T-helper 1 cell treated with Interleukin-12 subunit alpha and Interleukin-12 subunit beta and Interleukin-4 antibody, amounts not matched to agents 30 μg/mL and 1 μg/mL, for 36 hours (primary cell): ENCODE data around the gene NDUFA3.
"Not testable (repeated sequence)": the region's sequence is repeated elsewhere in the genome, so short reads cannot be mapped to it uniquely, and the experiment has no call there.

Source experiments
- H3K27ac Mint-ChIP-seq: one replicate; pipeline ENCODE4 v1.8.0; 2021; ENCODE audit warnings: mild to moderate bottlenecking, mixed read lengths
- H3K27me3 Mint-ChIP-seq: one replicate; pipeline ENCODE4 v1.8.0; 2021; ENCODE audit warnings: low read depth, mixed read lengths
- H3K36me3 Mint-ChIP-seq: one replicate; pipeline ENCODE4 v1.8.0; 2021; ENCODE audit warnings: low read depth, mixed read lengths
- H3K4me1 Mint-ChIP-seq: one replicate; pipeline ENCODE4 v1.8.0; 2021; ENCODE audit warnings: low read depth, mixed read lengths
- H3K4me3 Mint-ChIP-seq: one replicate; pipeline ENCODE4 v1.8.0; 2021; ENCODE audit warnings: mild to moderate bottlenecking, moderate library complexity, mixed read lengths
- H3K9me3 Mint-ChIP-seq: one replicate; pipeline ENCODE4 v1.8.0; 2021; ENCODE audit warnings: mixed read lengths

The NDUFA3 gene

DNA sequence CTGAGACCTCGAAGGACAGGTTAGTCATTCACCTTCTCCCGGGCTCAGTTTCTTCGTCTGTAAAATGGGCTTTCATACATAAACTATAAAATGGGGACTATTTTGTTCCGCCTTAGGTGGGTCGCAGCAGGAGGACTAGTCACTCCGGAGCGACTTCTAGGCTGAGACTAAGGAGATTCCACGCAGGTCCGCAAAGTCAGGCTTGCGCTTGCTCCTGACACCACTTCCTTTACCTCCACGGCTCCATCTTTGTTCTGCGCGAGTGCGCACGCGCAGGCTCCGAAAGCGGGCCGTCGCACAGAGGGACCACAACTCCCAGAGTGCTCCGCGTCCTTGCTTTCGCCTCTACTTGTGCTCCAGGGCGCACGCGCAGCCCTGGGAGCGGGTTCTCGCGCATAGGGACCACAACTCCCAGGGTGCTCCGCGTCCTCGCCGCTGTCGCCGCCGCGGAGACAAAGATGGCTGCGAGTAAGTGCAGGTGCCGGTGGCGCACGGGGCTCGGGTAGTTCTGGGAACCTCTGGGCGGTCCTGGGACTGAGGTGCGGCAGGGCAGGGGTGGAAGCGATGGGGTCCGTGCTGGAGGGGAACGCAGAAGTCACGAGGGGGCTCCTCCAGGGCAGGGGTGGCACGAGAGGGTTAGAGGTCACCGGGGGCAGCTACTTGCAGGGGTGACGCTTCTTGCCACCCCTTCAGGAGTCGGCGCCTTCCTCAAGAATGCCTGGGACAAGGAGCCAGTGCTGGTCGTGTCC is at the start of gene NDUFA3:
TSS of gene NDUFA3 (plus strand) at position 435 of the 749 bp plus-strand sequence. CDS start at position 459, 24 bp downstream.
- Mint-ChIP-seq H3K4me3 (peak within 1 kb of the TSS; percentile 97), H3K27me3 (no peaks in the 10 kb centered on the region), H3K27ac (peak within 1 kb of the TSS; percentile 92), H3K36me3 (peaks cover 15% of the 10 kb centered on the region), H3K9me3 (no peaks in the 10 kb centered on the region), H3K4me1 (peaks cover 15% of the 10 kb centered on the region)

DNA sequence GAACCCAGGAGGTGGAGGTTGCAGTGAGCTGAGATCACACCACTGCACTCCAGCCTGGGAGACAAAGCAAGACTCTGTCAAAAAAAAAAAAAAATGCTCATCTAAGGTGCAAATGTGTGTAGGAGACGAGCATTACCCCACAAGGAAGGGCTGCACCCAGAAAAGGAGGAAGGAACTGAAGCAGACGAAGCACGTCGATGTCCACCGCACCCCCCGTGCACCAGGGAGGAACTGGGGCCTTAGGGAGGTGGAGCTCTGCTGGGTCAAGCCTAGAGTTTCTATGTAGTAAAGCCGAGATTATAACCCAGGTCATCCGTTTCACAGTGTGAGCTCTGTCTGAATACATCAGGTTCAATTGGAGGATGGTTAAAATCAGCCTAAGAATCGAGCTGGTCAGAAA is 40.0 kb upstream of the NDUFA3 start:
- Mint-ChIP-seq H3K27ac (no peak overlapping the region), H3K9me3 (no peaks in the 10 kb centered on the region), H3K4me1 (no peaks in the 10 kb centered on the region), H3K36me3 (no peaks in the 10 kb centered on the region), H3K27me3 (peaks cover 16% of the 10 kb centered on the region), H3K4me3 (no peak overlapping the region)

DNA sequence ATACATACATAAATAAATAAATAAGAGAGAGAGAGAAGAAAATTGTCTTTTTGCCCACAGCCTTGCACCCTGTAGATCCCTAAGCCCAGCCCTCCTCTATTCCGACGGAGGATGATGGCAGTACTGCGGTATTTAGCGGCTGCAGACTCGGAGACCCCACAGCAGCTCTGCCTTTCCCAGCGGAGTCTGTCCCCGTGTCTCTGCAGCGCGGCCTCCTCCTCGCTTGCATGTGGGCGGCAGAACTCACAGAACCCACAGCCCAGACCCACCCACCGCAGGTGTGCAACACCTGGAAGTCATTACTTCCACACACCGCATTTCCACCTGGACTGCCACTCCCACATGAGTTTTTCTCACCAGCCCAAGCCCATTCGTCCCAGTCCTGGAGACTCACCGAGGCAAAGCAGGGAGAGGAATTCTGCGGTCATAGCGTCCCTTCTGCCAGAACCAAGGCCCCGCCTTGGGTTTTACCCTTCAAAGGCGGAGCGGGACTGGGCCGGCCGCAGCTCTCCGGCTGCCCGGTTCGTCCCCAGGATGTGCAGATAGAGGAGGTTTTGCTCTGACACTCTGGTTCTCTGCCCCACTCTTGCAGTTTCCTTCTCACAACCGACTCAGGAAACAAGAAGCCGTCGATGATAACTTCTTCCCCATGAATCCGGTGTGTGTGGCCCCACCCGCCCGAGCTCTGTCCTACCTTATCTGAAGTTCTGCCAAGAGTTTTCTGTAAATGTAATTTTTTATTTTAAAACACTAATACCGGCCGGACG is 39.1 kb upstream of the NDUFA3 start, which contains the start of gene VSTM1:
TSS of gene VSTM1 (minus strand) at position 548 of the 767 bp plus-strand sequence. CDS start at position 428, 120 bp downstream.
- Mint-ChIP-seq H3K27me3 (peaks cover 16% of the 10 kb centered on the region), H3K36me3 (no peaks in the 10 kb centered on the region), H3K27ac (no peak within 1 kb of the TSS)

DNA sequence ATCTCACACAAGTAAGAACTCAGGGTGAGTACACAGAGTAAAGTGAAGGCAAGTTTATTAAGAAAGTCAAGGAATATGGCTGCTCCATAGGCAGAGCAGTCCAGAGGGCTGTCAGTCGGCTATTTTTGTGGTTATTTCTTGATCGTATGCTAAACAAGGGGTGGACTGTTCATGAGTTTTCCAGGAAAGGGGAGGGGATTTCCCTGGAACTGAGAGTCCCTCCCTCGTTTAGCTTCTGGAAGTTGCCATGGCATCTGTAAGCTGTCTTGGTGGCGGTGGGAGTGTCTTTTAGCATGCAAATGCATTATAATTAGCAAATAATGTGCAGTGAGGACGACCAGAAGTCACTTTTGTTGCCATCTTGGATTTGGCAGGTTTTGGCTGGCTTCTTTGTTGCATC is 33.2 kb upstream of the NDUFA3 start:
- H3K27me3 Mint-ChIP-seq, result peaks cover 5% of the 10 kb centered on the region
- no peak overlapping the region for H3K27ac Mint-ChIP-seq
- no peak overlapping the region for H3K4me3 Mint-ChIP-seq
- H3K36me3 Mint-ChIP-seq, result no peaks in the 10 kb centered on the region
- H3K9me3 Mint-ChIP-seq, result no peaks in the 10 kb centered on the region
- H3K4me1 Mint-ChIP-seq, result no peaks in the 10 kb centered on the region

More for the DNA sequence above, 39.1 kb upstream of the NDUFA3 start, which contains the start of gene VSTM1:
- Mint-ChIP-seq H3K4me3 (no peak within 1 kb of the TSS), H3K4me1 (no peaks in the 10 kb centered on the region), H3K9me3 (no peaks in the 10 kb centered on the region)

DNA sequence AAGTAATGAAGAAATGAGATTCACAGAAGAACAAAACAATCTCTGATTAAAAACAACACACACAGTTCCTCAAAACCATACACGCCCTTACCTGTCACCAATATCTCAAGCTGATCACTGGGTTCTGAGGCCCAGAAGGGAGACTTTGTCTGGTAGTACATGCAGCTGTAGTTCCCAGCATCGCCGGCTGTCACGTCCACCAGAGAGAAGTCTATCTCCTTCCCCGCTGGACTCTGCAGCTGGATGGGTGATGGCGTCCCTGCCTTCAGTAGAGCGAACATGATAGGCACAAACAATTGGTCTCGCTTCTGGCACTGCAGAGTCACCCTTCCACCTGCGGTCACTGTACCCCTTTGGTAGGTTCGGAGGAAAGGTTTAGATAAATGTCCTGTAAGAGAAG is 28.8 kb upstream of the NDUFA3 start:
- H3K4me1 Mint-ChIP-seq, result no peaks in the 10 kb centered on the region
- no peaks in the 10 kb centered on the region for H3K27me3 Mint-ChIP-seq
- no peaks in the 10 kb centered on the region for H3K9me3 Mint-ChIP-seq
- no peak overlapping the region for H3K27ac Mint-ChIP-seq
- no peak overlapping the region for H3K4me3 Mint-ChIP-seq
- no peaks in the 10 kb centered on the region for H3K36me3 Mint-ChIP-seq

DNA sequence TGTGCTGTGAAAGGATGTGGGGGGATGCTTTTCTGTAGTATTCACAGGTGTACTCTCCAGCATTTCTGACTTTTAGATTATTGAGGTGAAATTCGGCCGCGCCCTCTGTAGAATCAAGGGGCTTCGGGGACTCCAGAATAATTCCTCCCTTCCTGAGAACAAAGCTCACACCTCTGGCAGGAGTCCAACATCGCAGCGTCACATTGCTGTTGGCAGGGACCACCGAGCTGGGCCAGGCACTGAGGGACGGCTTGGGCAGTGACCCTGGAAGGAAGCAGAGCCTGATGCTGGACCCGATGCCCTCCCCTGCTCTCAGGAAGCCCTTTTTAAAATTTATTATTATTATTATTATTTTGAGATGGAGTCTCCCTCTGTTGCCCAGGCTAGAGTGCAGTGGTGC is 27.8 kb upstream of the NDUFA3 start:
- H3K27ac Mint-ChIP-seq, result no peak overlapping the region
- H3K4me3 Mint-ChIP-seq, result no peak overlapping the region
- no peaks in the 10 kb centered on the region for H3K36me3 Mint-ChIP-seq
- no peaks in the 10 kb centered on the region for H3K4me1 Mint-ChIP-seq
- H3K27me3 Mint-ChIP-seq, result no peaks in the 10 kb centered on the region
- H3K9me3 Mint-ChIP-seq, result no peaks in the 10 kb centered on the region

DNA sequence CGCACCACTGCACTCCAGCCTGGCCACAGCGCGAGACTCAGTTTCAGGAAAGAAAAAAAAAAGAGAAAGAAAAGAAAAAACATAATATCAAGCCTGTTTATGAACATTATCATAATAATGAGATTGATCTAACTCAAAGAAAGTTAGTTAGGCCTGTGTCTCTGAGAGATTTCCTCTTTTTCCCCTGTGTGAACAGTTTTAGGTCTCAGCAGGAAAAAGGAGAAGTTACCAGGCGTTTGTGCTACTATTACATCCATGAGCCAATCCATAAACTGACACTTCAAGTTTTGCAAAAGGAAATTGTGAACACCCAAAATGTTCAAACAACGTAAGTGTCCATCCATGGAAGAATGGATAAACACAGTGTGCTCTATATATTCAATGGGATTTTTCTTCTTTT is 25.3 kb upstream of the NDUFA3 start:
- Mint-ChIP-seq H3K27me3 (no peaks in the 10 kb centered on the region), H3K36me3 (no peaks in the 10 kb centered on the region), H3K4me3 (no peak overlapping the region), H3K27ac (no peak overlapping the region), H3K9me3 (peaks cover 3% of the 10 kb centered on the region), H3K4me1 (no peaks in the 10 kb centered on the region)

DNA sequence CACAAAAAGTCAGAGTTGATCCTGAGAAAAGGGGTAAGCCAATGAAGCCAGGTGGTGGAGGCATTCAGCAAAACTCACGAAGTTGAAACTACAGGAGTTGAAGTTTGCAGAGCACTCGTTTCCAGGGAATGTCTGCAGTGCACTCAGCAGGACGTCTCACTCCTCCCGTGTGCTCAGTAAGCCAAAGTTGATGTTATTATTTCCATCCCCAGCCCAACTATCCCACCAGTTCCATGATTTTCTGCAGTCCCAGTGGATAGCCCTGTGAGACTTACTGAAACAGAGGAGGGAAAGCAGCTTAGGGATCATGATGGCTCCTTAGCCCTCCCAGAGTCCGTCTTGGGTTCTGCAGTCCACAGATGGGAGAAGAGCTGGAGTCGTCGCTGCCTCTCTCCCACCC is 21.6 kb upstream of the NDUFA3 start, which contains the start of gene TARM1:
TSS of gene TARM1 (minus strand) at position 334 of the 400 bp plus-strand sequence. CDS start at position 309, 25 bp downstream.
- Mint-ChIP-seq H3K27me3 (no peaks in the 10 kb centered on the region), H3K4me1 (no peaks in the 10 kb centered on the region), H3K4me3 (no peak within 1 kb of the TSS), H3K27ac (no peak within 1 kb of the TSS), H3K9me3 (peaks cover 10% of the 10 kb centered on the region), H3K36me3 (no peaks in the 10 kb centered on the region)

DNA sequence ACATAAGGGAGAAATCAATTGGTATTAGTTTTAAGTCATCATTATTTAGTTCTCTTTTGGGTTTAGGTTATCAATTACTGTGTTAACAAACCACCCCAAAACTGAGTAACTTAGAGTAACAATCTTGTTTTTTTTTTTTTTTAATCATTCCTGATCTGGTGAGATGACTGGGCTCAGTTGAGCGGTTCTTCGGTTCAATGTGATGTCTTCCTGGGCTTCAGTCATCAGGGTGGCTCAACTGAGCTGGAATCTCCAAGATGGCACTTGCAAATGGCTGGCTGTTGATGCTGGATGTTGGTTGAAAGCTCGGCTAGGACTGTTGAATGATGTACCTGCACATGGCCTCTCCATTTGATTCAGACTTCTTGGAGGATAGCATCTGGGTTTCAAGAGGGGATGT is 18.2 kb upstream of the NDUFA3 start:
- Mint-ChIP-seq H3K4me1 (no peaks in the 10 kb centered on the region), H3K36me3 (no peaks in the 10 kb centered on the region), H3K9me3 (peaks cover 10% of the 10 kb centered on the region), H3K4me3 (no peak overlapping the region), H3K27me3 (no peaks in the 10 kb centered on the region), H3K27ac (no peak overlapping the region)

DNA sequence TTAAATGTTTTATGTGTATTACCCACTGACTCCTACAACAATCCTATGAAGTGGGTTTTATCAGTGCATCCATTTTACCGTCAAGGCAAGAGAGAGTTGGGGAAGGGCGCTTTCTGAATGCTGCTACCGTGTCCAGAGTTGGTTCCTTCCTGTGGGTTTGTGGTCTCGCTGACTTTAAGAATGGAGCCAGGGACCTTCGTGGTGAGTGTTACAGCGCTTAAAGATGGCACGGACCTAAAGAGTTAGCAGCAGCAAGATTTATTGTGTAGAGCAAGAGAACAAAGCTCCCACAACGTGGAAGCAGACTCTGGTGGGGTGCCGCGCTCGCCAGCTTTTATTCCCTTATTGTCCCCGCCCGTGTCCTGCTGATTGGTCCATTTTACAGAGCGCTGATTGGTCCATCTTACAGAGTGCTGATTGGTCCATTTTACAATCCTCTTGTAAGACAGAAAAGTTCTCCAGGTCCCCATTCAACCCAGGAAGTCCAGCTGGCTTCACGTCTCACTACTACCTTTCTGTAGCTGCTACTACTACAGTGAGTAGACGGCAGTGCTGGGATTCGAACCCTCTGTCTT is 8.1 kb upstream of the NDUFA3 start:
- H3K4me1 Mint-ChIP-seq, result peaks cover 11% of the 10 kb centered on the region
- H3K4me3 Mint-ChIP-seq, result no peak overlapping the region
- H3K27me3 Mint-ChIP-seq, result peaks cover 21% of the 10 kb centered on the region
- peaks cover 4% of the 10 kb centered on the region for H3K9me3 Mint-ChIP-seq
- no peaks in the 10 kb centered on the region for H3K36me3 Mint-ChIP-seq
- no peak overlapping the region for H3K27ac Mint-ChIP-seq

DNA sequence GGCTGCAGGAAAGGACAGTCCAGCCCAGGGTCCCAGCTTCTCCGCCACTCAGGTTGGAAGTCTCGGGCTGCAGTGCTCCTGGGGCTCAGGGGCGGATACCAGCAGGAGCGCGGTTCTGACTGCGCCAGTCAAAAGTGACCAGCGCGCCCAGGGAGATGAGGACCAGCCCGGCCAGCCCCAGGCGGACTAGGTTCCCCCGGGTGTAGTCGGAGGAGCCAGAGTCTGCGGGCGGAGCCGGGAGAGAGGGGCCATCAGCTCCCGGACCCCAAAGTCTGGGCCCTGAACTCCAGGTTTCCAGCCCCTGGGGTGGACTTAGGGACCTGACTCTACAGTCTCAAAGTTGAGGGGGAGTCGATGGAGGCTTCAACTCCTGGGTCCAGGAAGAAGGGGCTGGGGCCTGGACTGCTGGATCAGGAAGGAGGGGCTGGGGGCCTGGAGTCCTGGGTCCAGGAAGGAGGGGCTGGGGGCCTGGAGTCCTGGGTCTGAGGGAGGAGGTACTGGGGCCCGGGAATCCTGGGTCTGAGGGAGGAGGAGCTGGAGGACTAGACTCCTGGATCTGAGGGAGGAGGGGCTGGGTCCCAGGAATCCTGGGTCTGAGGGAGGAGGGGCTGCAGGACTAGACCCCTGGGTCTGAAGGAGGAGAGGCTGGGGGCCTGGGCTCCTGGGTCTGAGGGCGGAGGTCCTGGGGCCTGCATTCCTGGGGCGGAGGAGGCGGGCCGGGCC is 7.4 kb upstream of the NDUFA3 start:
- Mint-ChIP-seq H3K4me3 (no peak overlapping the region), H3K27ac (no peak overlapping the region), H3K27me3 (peaks cover 21% of the 10 kb centered on the region)

DNA sequence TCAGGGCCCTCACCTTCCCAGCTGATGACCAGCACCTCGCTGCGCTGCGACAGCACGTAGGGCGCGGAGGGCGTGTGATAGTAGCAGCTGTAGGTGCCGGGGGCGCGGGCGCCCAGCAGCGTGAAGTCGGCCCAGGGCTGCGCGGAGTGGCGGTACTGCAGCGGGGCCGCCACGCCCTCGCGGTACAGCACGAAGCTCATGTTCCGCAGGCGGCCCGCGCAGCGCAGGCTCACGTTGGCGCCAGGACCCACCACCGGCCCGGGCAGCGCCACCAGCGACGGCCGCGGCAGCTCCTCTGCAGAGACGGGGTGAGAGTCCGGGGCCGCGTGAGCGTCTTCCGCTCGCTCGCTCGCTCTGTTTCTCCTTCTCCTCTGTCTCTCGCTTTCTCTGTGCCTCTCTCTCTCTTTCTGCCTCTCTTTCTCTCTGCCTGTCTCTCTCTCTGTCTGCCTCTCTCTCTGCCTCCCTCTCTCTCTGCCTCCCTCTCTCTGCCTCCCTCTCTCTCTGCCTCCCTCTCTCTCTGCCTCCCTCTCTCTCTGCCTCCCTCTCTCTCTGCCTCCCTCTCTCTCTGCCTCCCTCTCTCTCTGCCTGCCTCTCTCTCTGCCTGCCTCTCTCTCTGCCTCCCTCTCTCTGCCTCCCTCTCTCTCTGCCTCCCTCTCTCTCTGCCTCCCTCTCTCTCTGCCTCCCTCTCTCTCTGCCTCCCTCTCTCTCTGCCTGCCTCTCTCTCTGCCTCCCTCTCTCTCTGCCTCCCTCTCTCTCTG is 6.6 kb upstream of the NDUFA3 start:
- H3K9me3 Mint-ChIP-seq, H3K36me3 Mint-ChIP-seq: not testable (repeated sequence)
- peak overlapping the region; percentile 68 for H3K27ac Mint-ChIP-seq
- peaks cover 12% of the 10 kb centered on the region for H3K4me1 Mint-ChIP-seq
- H3K27me3 Mint-ChIP-seq, result peaks cover 21% of the 10 kb centered on the region
- H3K4me3 Mint-ChIP-seq, result peak overlapping the region; percentile 85

More for the DNA sequence above, 7.4 kb upstream of the NDUFA3 start:
- Mint-ChIP-seq H3K4me1 (peaks cover 11% of the 10 kb centered on the region), H3K36me3 (no peaks in the 10 kb centered on the region), H3K9me3 (peaks cover 4% of the 10 kb centered on the region)

DNA sequence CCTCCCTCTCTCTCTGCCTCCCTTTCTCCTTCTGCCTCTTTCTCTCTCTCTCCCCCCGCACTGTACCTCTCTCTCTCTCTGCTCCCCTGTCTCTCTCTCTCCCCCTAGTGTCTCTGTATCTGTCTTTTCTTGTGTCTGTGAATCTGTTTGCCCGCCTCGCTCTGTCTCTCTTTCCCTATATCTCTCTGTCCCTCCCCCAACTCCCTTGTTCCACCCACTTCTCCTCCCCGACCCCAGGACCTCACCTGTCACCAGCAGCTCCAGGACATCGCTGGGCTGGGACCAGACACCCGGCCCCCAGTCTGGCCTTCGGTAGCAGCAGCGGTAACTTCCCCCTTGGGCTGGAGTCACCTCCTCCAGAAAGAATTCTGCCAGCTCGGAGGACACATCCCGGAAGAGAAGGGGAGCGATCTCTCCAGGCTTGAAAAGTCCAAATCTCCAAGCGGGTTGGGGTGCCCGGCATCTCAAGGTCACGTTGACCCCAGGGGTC is 6.0 kb upstream of the NDUFA3 start:
- Mint-ChIP-seq H3K9me3 (peaks cover 4% of the 10 kb centered on the region), H3K27me3 (peaks cover 21% of the 10 kb centered on the region), H3K4me3 (peak overlapping the region; percentile 66), H3K36me3 (no peaks in the 10 kb centered on the region), H3K27ac (peak overlapping the region; percentile 41), H3K4me1 (peaks cover 15% of the 10 kb centered on the region)
